ENCODE data around the gene KRTAP10-8.
"Not testable (repeated sequence)": the region's sequence is repeated elsewhere in the genome, so short reads cannot be mapped to it uniquely, and the experiment has no call there.

Gene KRTAP10-8

DNA sequence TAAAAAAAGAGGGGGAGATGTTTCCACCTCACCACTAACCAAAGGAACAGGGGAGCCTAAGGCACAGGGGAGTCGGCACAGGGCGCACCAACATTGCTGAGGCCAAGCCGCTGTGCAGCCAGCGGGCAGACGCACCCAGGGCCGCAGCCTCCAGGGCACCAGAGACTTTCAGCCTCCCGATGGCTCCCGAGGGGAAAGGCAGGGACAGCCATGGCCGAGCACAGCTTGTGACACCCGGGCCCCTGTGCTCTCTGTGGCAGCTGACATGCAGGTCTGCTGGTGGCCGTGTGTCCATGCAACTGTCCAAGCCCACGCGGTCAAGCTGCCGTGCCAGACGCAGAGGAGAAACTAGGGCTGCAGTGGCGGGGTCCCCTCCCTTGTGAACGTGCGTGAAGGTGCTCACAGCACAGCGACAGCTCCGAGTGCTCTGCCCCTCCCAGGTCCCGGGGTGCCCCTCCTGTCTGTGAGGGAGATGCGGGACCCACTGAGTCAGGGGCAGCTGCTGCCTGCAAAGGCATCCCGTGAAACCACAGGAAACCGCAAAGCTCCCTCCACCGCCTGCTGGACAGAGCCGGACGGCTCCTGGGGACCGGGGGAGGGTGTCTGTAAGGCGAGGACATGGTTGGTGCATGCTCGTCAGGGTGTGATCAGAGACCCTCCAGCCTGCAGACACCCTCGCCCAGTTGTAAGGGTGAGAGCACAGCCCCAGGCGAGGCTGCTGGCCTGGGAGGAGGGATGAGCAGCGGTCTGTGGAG, 36.9 kb downstream of the KRTAP10-8 start:
- DNase-seq: no peak

GRCh38 chr21:44649521-44650100, 37.7 kb downstream of the KRTAP10-8 start:
- DNase-seq: no peak

GRCh38 chr21:44650265-44650972, 38.5 kb downstream of the KRTAP10-8 start:
- DNase-seq: no peak

GRCh38 chr21:44650973-44651675, 39.2 kb downstream of the KRTAP10-8 start:
- no peak for DNase-seq

DNA sequence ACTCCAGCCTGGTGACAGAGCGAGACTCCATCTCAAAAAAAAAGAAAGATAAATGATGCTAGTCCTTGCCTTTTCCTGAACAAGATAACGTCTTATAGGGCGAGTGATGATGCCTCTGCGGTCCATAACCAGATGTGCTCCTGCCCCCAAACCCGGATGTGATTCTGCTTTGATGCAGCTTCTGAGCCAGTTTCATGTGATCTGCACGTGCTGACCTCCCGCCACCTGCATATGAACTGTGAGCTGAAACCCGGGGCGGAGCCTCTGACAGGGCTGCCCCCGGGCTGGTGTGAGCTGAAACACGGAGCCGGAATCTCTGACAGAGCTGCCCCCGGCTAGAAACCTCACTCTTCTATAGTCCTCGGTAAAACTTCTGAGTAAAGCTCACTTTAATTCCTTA, 41.2 kb downstream of the KRTAP10-8 start:
- DNase-seq: no peak

GRCh38 chr21:44653656-44654575, 42.0 kb downstream of the KRTAP10-8 start:
- DNase-seq: no peak

DNA sequence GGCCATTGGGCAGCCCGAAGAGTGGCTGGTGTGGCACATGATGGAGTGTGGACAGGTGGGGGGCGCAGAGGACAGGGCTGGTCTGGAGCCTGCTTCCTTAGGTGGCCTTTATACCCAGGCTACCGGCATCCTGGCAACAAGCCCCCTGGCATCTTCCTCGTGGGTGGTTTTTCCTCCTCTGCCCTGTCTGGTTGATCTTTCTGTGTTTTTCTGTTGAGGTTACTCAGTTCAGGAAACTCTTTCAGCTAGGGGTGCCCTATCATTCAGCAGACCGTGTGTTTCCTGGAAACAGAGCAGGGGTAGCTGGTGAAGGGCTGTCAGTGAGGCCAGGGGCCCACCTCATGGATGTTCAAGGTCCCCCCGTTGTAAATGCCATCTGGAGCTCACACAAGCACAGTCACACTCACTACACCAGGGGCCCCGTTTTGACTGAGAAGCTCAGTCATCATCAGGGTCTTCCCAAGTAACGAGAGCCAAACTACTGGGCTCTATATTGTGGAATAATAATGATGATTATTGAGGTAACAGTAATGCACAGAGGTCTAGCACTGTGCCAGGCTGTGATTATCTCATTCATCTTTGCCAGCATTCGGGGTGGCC, 42.8 kb downstream of the KRTAP10-8 start, which contains the start of gene KRTAP12-4:
Gene KRTAP12-4 (minus strand): TSS at position 84 of the 600 bp plus-strand sequence. CDS start 45 bp downstream, at position 39.
- DNase-seq: no peak

DNA sequence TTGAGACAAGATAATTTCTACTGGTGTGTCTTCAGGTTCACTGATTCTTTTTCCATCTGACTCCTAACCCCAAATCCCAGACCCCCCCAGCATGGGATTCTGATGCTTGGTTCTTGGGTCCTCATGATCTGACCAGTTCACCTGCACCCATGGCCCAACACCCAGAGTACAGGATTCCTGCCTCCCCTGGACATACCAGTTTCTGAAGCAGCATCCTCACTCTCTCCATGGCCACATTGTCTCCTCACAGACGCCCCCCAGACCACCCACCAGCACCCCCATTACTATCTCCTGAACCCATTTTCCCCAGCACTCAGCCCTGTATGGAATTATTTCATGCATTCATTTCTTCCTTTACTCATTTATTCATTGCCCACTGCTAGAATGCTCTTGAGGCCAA, 45.0 kb downstream of the KRTAP10-8 start:
- DNase-seq: no peak

DNA sequence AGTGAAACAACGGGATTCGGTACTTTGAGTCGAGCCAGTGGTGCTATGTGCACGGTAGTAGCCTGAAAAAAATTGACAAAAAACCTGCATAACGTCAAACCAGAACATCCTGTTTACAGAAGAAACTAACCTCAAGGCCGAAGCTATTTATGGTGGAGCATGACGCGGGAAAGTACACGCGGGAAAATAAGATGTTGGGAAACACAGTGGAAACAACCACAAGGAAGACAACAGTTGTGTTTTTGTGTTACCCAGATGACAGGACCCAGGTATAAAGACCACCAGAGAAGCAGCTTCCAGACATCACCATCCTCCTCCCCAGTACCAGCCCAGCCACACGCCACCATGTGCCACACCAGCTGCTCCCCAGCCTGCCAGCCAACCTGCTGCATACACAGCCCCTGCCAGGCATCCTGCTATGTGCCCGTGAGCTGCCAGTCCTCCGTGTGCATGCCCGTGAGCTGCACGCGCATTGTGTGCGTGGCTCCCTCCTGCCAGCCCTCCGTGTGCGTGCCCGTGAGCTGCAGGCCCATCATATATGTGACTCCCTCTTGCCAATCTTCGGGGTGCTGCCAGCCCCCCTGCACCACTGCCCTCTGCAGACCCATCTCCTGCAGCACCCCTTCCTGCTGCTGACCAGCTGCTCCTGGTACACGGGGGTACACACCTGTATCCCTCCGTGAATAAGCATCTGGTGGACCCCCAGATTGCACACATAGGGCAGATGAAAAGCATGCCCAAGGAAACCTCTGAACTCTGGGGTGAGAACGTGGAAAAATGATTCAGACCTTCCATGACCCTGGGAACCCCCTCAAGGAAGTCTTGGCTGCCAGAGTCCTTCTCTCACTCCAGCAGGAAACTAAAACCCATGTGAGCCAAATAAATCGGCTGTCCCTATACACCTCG, 46.0 kb downstream of the KRTAP10-8 start, which contains the start of gene KRTAP12-3:
Gene KRTAP12-3 (plus strand): TSS at position 298 of the 906 bp plus-strand sequence. CDS start 48 bp downstream, at position 346.
- DNase-seq: no peak

GRCh38 chr21:44658541-44658910, 46.6 kb downstream of the KRTAP10-8 start:
- DNase-seq: no peak

GRCh38 chr21:44658913-44659595, 47.2 kb downstream of the KRTAP10-8 start:
- DNase-seq: no peak

GRCh38 chr21:44661567-44661966, 49.7 kb downstream of the KRTAP10-8 start:
- DNase-seq: not testable (repeated sequence)
